Measurements from ENCODE around the gene RUNDC3A. TPM values are rescaled to one million over a fixed set of nuclear protein-coding genes. Genes with fewer than 3 reads are reported as not detected.

Gene RUNDC3A
- total and polyA plus RNA-seq, 9 donors: 0.24 to 5.4 (median 1.5) TPM

DNA sequence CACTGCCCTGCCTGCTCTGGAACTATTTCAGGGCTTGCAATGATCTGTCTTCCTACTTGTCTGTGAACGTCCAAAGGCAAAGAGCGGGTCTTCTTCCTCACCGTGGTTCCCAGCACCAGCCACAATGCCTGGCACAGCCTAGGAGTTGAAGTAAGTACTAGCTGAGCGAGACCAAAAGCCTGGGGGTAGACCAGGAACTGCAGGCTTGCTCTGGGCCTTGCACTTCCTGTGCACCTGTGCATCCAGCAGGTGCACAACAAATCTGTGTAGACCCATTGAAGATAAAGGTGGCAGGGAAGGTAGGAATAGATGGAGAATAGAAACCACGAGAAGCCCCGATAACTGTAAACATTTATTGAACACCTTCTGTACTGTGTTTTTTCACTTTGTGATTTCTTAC lies 50.6 kb downstream of the RUNDC3A start:
- TF ChIP-seq POLR2A (IDR thresholded peaks at IDR 0.05): no peak
- TF ChIP-seq EP300 (IDR thresholded peaks at IDR 0.05): no peak
- TF ChIP-seq, protein P1, sequence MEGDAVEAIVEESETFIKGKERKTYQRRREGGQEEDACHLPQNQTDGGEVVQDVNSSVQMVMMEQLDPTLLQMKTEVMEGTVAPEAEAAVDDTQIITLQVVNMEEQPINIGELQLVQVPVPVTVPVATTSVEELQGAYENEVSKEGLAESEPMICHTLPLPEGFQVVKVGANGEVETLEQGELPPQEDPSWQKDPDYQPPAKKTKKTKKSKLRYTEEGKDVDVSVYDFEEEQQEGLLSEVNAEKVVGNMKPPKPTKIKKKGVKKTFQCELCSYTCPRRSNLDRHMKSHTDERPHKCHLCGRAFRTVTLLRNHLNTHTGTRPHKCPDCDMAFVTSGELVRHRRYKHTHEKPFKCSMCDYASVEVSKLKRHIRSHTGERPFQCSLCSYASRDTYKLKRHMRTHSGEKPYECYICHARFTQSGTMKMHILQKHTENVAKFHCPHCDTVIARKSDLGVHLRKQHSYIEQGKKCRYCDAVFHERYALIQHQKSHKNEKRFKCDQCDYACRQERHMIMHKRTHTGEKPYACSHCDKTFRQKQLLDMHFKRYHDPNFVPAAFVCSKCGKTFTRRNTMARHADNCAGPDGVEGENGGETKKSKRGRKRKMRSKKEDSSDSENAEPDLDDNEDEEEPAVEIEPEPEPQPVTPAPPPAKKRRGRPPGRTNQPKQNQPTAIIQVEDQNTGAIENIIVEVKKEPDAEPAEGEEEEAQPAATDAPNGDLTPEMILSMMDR (IDR thresholded peaks at IDR 0.05): no peak
- WGBS, 3 donors: 74 to 79% (median 78%) methylated on average over 6 of the region's 6 CpGs
- H3K27ac ChIP-seq: no peak overlapping the region
- no peaks in the 10 kb centered on the region for H3K36me3 ChIP-seq
- no peak overlapping the region for H3K4me3 ChIP-seq
- no peak for DNase-seq
- no peaks in the 10 kb centered on the region for H3K27me3 ChIP-seq
- intact Hi-C loops (cut with DNase I): loop anchor here in 1 of 4 donors (10.0 kb wide), 1 partner anchor 154 kb away; no protein-coding TSS in a partner anchor
- peaks cover 7% of the 10 kb centered on the region for H3K4me1 ChIP-seq (ENCODE audit: insufficient read depth)
- H3K9me3 ChIP-seq: no peaks in the 10 kb centered on the region

- WGBS, 3 donors: 87 to 92% (median 90%) methylated on average over 14 of the region's 14 CpGs
- Histone ChIP-seq H3K27me3 (no peaks in the 10 kb centered on the region), H3K4me3 (no peak overlapping the region), H3K27ac (no peak overlapping the region), H3K36me3 (no peaks in the 10 kb centered on the region), H3K4me1 (ENCODE audit: insufficient read depth) (peaks cover 7% of the 10 kb centered on the region), H3K9me3 (no peaks in the 10 kb centered on the region)
- TF ChIP-seq POLR2A (IDR thresholded peaks at IDR 0.05) (no peak), EP300 (IDR thresholded peaks at IDR 0.05) (no peak)
- TF ChIP-seq, protein P1 (IDR thresholded peaks at IDR 0.05): no peak
- peak in 1 of 5 donors; percentile 50 for DNase-seq
- intact Hi-C loops (cut with DNase I): loop anchor here in 1 of 4 donors (10.0 kb wide), 1 partner anchor 155 kb away; no protein-coding TSS in a partner anchor
Measured at GRCh38 chr17:44359458-44360143, 51.2 kb downstream of the RUNDC3A start.

DNA sequence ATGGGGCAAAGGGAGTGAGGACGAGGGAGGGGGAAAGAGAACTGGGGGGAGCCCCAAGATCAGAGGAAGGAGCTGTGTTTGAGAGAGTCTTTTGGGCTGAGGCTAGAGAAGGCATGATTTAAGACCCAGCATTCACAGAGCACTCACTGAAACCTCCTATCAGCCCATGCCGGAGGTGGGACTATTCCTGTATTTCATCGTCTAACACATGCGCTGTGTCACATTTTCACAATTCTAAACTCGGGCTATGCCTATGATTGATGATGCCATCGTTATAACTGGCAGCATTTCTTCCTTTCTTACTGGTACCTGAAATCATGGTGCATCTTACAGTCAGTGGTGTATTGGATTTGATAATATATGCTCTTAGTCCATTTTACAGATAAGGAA lies 51.7 kb downstream of the RUNDC3A start:
- peaks cover 7% of the 10 kb centered on the region for H3K4me1 ChIP-seq (ENCODE audit: insufficient read depth)
- H3K4me3 ChIP-seq: no peak overlapping the region
- no peaks in the 10 kb centered on the region for H3K36me3 ChIP-seq
- TF ChIP-seq POLR2A (IDR thresholded peaks at IDR 0.05): no peak
- TF ChIP-seq, protein P1 (IDR thresholded peaks at IDR 0.05): no peak
- no peak for TF ChIP-seq EP300 (IDR thresholded peaks at IDR 0.05)
- H3K9me3 ChIP-seq: no peaks in the 10 kb centered on the region
- 55 to 60% (median 58%) methylated on average over 6 of the region's 6 CpGs for WGBS, 3 donors
- no peak overlapping the region for H3K27ac ChIP-seq
- no peak for DNase-seq
- intact Hi-C loops (cut with DNase I): no loop called here
- no peaks in the 10 kb centered on the region for H3K27me3 ChIP-seq

GRCh38 chr17:44360826-44361225 lies 52.4 kb downstream of the RUNDC3A start:
- WGBS, 3 donors: 35 to 42% (median 36%) methylated on average over 5 of the region's 5 CpGs
- DNase-seq: peak; percentile 69 to 94 (median 86)

More at GRCh38 chr17:44360826-44361225, 52.4 kb downstream of the RUNDC3A start:
- TF ChIP-seq, protein P1 (IDR thresholded peaks at IDR 0.05): no peak
- TF ChIP-seq EP300 (IDR thresholded peaks at IDR 0.05): no peak
- no peak for TF ChIP-seq POLR2A (IDR thresholded peaks at IDR 0.05)
- Histone ChIP-seq H3K27me3 (no peaks in the 10 kb centered on the region), H3K4me3 (no peak overlapping the region), H3K9me3 (no peaks in the 10 kb centered on the region), H3K36me3 (no peaks in the 10 kb centered on the region), H3K4me1 (ENCODE audit: insufficient read depth) (peaks cover 7% of the 10 kb centered on the region), H3K27ac (peak overlapping the region in 1 of 2 donors; percentile 38)
- intact Hi-C loops (cut with DNase I): no loop called here

Data from ovary (tissue), 9 donors.